Smooth muscle cell (in vitro differentiated cells): ENCODE measurements around the gene POTEM. TPM values are rescaled to one million over a fixed set of nuclear protein-coding genes. Genes with fewer than 3 reads are reported as not detected.
"Not testable (repeated sequence)": the region's sequence is repeated elsewhere in the genome, so short reads cannot be mapped to it uniquely, and the experiment has no call there.

Source experiments
- DNase-seq: peaks from one replicate; lab custom pipeline; 2025; ENCODE audit not compliant: unreplicated experiment; lab: John Stamatoyannopoulos, UW
- H2AFZ ChIP-seq: fragments of 200-600 bp; sonication (generic); 2 replicates; pipeline ENCODE4 v1.6.0; 2016; ENCODE audit warnings: antibody characterized with exemption, low read depth, mild to moderate bottlenecking
- H3F3A ChIP-seq: fragments of 200-600 bp; sonication (generic); 2 replicates; pipeline ENCODE4 v1.6.0; 2017; ENCODE audit warnings: antibody characterized with exemption, low read depth
- H3K27ac ChIP-seq: fragments of 200-600 bp; sonication (generic); 2 replicates; pipeline ENCODE4 v1.5.1; 2016; ENCODE audit warnings: low read depth, mild to moderate bottlenecking
- H3K27me3 ChIP-seq: fragments of 200-600 bp; sonication (generic); 2 replicates; pipeline ENCODE4 v1.6.1; 2016; ENCODE audit warnings: low read depth, mild to moderate bottlenecking
- H3K36me3 ChIP-seq: fragments of 200-600 bp; sonication (generic); 2 replicates; pipeline ENCODE4 v1.5.1; 2016; ENCODE audit warnings: low read depth
- H3K4me1 ChIP-seq: fragments of 200-600 bp; sonication (generic); 2 replicates; pipeline ENCODE4 v1.5.1; 2016; ENCODE audit warnings: low read depth
- H3K4me2 ChIP-seq: fragments of 200-600 bp; sonication (generic); 2 replicates; pipeline ENCODE4 v1.6.0; 2016; ENCODE audit warnings: mild to moderate bottlenecking
- H3K4me3 ChIP-seq: fragments of 200-600 bp; sonication (generic); 2 replicates; pipeline ENCODE4 v1.5.1; 2016; ENCODE audit warnings: mild to moderate bottlenecking
- H3K79me2 ChIP-seq: fragments of 200-600 bp; sonication (generic); 2 replicates; pipeline ENCODE4 v1.6.0; 2016; ENCODE audit warnings: low read depth, mild to moderate bottlenecking
- H3K9ac ChIP-seq: fragments of 200-600 bp; sonication (generic); 2 replicates; pipeline ENCODE4 v1.6.0; 2016; ENCODE audit warnings: low read depth
- H3K9me3 ChIP-seq: fragments of 200-600 bp; sonication (generic); replicated peaks from 2 replicates; pipeline ENCODE4 v1.5.1; 2016; ENCODE audit warnings: low read depth
- H4K20me1 ChIP-seq: fragments of 200-600 bp; sonication (generic); 2 replicates; pipeline ENCODE4 v1.6.0; 2016; ENCODE audit warnings: low read depth
- WGBS: methylation state at CpG from one replicate; pipeline ENCODE4 v1.1.7; 2016; ENCODE audit warnings: low lambda C conversion rate; 5-methylcytosine and 5-hydroxymethylcytosine counted together
- polyA plus RNA-seq: library from polyadenylated mRNA; unstranded; fragments of >200 nt; fragmentation: Nextera tagmentation; extraction: Ambion mirVana; gene quantifications from 2 replicates; pipeline ENCODE4 v1.2.1, GENCODE V29; 2016
- total RNA-seq: library from RNA; depleted of rRNA; stranded (reverse); fragments of >200 nt; gene quantifications from 2 replicates; pipeline ENCODE4 v1.2.3, GENCODE V29; 2014

POTEM gene
- total and polyA plus RNA-seq, 2 experiments from 2014 or later: not detected

DNA sequence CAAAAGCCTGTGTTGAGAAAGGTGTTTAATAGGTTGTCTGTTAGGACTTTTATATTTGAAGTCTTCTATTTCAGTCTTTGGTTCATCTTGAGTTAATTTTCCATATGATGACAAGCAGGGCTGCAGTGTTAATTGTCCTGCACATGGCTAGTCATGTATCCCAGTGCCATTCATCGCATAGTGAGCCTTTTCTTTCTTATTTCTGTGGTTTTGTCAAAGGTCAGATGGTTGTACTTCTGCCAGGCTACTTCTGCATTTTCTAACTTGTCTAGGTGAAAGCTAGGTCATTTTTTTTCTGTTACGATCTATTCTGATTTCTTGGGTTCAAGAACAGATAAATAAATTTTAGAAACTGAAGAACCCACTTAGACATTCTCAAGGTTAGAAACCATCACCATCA lies 5.7 kb upstream of the POTEM start:
- H3K9me3 ChIP-seq, H4K20me1 ChIP-seq, H3F3A ChIP-seq, H3K79me2 ChIP-seq, H3K27ac ChIP-seq, DNase-seq, H3K36me3 ChIP-seq, H3K4me3 ChIP-seq, H2AFZ ChIP-seq, H3K9ac ChIP-seq, H3K27me3 ChIP-seq, H3K4me2 ChIP-seq, H3K4me1 ChIP-seq: not testable (repeated sequence)
- 36% methylated on average over 1 of the region's 2 CpGs for WGBS

DNA sequence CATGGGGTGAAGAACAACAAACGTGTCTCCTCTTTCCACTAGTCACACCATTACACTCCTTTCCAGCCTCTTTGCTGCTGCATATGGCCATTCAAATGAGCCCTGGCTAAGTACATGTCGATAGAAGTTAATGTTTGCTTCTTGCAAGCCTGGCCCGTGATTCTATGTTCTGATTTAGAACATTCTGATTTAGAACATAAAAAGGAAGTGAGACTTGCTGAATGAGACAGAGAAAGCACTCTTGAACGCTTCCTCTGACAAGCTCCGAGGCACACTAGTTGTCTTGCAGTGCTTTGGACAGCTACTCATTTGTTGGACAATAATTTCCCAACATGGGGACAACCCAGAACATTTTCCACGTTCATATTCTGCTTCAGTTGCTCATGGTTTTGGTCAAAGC lies 5.1 kb upstream of the POTEM start:
- H3K4me3 ChIP-seq, H3K9me3 ChIP-seq, DNase-seq, H3K9ac ChIP-seq, H4K20me1 ChIP-seq, H3K4me1 ChIP-seq, H3K79me2 ChIP-seq, H3F3A ChIP-seq, H3K4me2 ChIP-seq, H3K27me3 ChIP-seq, H3K27ac ChIP-seq, H3K36me3 ChIP-seq, H2AFZ ChIP-seq: not testable (repeated sequence)
- WGBS: no CpG with 5 or more reads among the region's 6 CpGs

DNA sequence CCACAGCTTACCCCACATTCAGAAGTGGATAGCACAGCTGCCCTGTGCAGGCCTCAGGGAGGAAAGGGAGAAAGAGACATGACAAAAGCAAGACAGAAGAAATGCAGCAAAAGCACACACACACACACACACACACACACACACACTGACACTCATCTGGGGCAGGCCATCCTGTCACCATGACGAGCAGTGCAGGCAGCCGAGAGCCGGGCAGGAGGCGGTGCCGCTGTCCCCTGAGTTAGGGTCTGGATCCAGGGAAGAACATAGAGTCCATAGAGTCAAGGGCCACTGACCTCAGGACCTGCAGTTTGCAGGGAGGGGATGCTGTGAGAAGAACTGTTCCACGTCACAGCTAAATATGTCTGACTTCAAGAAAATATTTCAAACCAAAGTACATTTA lies 4.0 kb upstream of the POTEM start:
- not testable (repeated sequence) for DNase-seq
- WGBS: 83% methylated on average over 6 of the region's 6 CpGs

DNA sequence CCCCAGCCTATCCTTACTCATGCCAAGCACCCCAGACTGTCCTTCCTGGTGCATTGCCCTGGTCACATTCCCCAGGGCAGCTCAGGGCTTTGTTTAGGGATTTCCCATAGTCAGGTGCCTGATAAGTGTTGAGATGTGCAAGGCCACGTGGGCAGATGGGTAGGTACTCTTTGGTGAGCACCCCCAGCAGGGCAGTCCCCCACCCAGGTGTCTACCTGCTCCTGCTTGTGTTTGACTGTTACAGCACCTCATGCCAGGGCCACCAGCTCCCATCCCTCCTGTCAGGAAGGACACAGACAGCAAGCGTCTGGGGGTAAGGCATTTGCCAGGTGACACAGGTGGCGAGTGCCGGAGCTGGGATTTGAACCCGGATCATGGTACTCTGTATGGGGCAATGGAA lies 2.4 kb upstream of the POTEM start:
- not testable (repeated sequence) for H3K4me1 ChIP-seq, DNase-seq, H3K36me3 ChIP-seq, H4K20me1 ChIP-seq, H3K9ac ChIP-seq, H3K79me2 ChIP-seq, H3K27me3 ChIP-seq, H2AFZ ChIP-seq, H3K4me2 ChIP-seq, H3K4me3 ChIP-seq, H3K27ac ChIP-seq, H3K9me3 ChIP-seq, H3F3A ChIP-seq
- WGBS: no CpG with 5 or more reads among the region's 5 CpGs

More for the DNA sequence above, 4.0 kb upstream of the POTEM start:
- not testable (repeated sequence) for H3K9ac ChIP-seq, H2AFZ ChIP-seq, H3K4me3 ChIP-seq, H3K27ac ChIP-seq, H3K27me3 ChIP-seq, H3K79me2 ChIP-seq, H3F3A ChIP-seq, H3K9me3 ChIP-seq, H3K4me2 ChIP-seq, H3K4me1 ChIP-seq, H3K36me3 ChIP-seq, H4K20me1 ChIP-seq

DNA sequence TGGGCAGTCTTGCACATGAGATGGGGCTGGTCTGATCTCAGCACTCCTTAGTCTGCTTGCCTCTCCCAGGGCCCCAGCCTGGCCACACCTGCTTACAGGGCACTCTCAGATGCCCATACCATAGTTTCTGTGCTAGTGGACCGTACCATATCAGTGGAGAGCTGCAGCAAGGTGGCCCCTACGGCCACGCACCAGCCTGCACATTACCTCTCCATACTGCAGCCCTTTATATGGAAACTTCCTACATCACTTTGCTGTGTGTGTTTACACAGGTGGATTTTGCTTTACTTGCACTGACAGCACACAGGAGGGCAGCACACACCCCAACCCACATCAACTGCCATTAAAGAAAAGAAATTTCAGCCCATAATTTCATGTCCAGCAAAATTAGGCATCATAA lies 35.3 kb downstream of the POTEM start:
- not testable (repeated sequence) for H3K27ac ChIP-seq, H3K36me3 ChIP-seq, H2AFZ ChIP-seq, H3K79me2 ChIP-seq, H3K9me3 ChIP-seq, H3K4me1 ChIP-seq, H4K20me1 ChIP-seq, H3K4me2 ChIP-seq, DNase-seq, H3F3A ChIP-seq, H3K27me3 ChIP-seq, H3K9ac ChIP-seq, H3K4me3 ChIP-seq
- WGBS: 86% methylated on average over 3 of the region's 3 CpGs

DNA sequence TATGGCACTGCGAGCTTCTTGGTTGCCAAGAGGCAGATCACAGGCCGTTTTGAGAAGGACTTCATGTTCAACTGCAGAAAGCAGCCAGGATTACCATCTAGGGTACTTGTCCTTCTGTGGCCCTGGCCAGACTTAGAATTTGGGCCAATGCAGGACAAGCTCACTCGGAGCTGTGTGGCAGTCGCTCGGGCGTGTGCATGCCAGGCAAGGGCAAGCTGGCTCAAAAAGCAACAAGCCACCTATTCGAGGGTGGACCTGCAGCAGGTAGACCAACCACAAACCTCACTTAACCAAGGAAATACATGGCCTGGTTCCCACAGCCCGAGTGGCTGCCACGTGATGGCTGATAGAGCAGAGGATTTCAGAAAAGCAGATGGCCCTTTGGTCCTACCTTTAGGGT lies 39.3 kb downstream of the POTEM start:
- not testable (repeated sequence) for H3K36me3 ChIP-seq, H3K4me3 ChIP-seq, H3K79me2 ChIP-seq, H3K9ac ChIP-seq, DNase-seq, H3K27ac ChIP-seq, H3K9me3 ChIP-seq, H2AFZ ChIP-seq, H4K20me1 ChIP-seq, H3F3A ChIP-seq, H3K4me1 ChIP-seq, H3K4me2 ChIP-seq, H3K27me3 ChIP-seq
- no CpG with 5 or more reads among the region's 9 CpGs for WGBS

DNA sequence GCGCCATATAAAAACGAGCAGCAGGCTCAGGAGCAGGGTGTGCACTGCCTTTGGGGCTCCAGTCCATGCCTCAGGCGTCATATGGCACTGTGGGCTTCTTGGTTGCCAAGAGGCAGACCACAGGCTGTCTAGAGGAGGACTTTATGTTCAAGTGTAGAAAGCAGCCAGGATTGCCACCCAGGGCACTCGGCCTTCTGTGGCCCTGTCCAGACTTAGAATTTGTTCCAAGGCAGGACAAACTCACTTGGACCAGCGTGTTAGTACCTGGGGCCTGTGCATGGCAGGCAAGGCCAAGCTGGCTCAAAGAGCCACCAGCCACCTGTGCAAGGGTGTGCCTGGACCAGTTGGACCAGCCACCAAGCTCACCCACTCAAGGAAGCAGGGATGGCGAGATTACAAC lies 40.4 kb downstream of the POTEM start:
- H3F3A ChIP-seq, H3K27me3 ChIP-seq, DNase-seq, H3K79me2 ChIP-seq, H3K36me3 ChIP-seq, H3K4me2 ChIP-seq, H3K27ac ChIP-seq, H4K20me1 ChIP-seq, H3K4me3 ChIP-seq, H3K9ac ChIP-seq, H3K4me1 ChIP-seq, H3K9me3 ChIP-seq, H2AFZ ChIP-seq: not testable (repeated sequence)
- WGBS: 76% methylated on average over 2 of the region's 6 CpGs

DNA sequence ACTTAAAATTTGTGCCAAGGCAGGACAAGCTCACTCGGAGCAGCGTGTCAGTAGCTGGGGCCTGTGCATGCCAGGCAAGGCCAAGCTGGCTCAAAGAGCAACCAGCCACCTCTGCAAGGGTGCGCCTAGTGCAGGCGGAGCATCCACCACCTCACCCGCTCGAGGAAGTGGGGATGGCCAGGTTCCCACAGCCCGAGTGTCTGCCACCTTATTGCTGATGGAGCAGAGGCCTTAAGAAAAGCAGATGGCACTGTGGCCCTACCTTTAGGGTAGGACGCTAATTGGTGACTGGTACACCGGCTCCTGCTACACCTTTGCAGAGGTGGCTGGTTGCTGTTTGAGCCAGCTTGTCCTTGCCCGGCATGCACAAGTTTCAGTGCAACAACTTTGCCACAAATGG lies 43.8 kb downstream of the POTEM start:
- not testable (repeated sequence) for H4K20me1 ChIP-seq, H3K4me2 ChIP-seq, H3K9me3 ChIP-seq, H3K36me3 ChIP-seq, H3K27me3 ChIP-seq, H3K27ac ChIP-seq, H3K4me1 ChIP-seq, H3F3A ChIP-seq, H3K4me3 ChIP-seq, H3K79me2 ChIP-seq, H2AFZ ChIP-seq, H3K9ac ChIP-seq, DNase-seq
- WGBS: 88% methylated on average over 8 of the region's 10 CpGs

DNA sequence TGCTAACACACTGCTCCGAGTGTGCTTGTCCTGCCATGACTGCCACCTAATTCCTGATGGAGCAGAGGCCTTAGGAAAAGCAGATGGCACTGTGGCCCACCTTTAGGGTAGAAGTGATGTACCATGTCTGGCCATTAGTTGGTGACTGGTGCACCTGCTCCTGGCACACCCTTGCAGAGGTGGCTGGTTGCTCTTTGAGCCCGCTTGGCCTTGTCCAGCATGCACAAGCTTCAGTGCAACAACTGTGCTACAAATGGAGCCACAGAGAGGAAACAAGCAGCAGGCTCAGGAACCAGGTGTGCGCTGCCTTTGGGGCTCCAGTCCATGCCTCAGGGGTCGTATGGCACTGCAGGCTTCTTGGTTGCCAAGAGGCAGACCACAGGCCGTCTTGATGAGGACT lies 44.5 kb downstream of the POTEM start:
- H3K36me3 ChIP-seq, H2AFZ ChIP-seq, H3K9ac ChIP-seq, H3K9me3 ChIP-seq, H3K4me3 ChIP-seq, H3K4me2 ChIP-seq, H3K27ac ChIP-seq, H3K4me1 ChIP-seq, H4K20me1 ChIP-seq, H3K27me3 ChIP-seq, H3F3A ChIP-seq, H3K79me2 ChIP-seq, DNase-seq: not testable (repeated sequence)
- WGBS: 73% methylated on average over 1 of the region's 5 CpGs
